Activated naive CD8-positive, alpha-beta T cell treated with anti-CD3 and anti-CD28 coated beads, Interleukin-2, amount 50 U/mL, for 24 hours (primary cell): ENCODE measurements around the gene OR51E1.

Experiments used
- ATAC-seq: fragments of 150-1000 bp; cut with Tn5 transposase; one replicate; pipeline ENCODE4 v1.10.0; 2021
- DNase-seq: peaks from one replicate; pipeline ENCODE4 v3.0.0; 2021
- H3K27ac Mint-ChIP-seq: one replicate; pipeline ENCODE4 v1.8.0; 2021; ENCODE audit warnings: mild to moderate bottlenecking, mixed read lengths
- H3K27me3 Mint-ChIP-seq: one replicate; pipeline ENCODE4 v1.8.0; 2021; ENCODE audit warnings: mixed read lengths
- H3K36me3 Mint-ChIP-seq: one replicate; pipeline ENCODE4 v1.8.0; 2021; ENCODE audit warnings: low read depth, mixed read lengths
- H3K4me1 Mint-ChIP-seq: one replicate; pipeline ENCODE4 v1.8.0; 2021; ENCODE audit warnings: mixed read lengths
- H3K4me3 Mint-ChIP-seq: one replicate; pipeline ENCODE4 v1.8.0; 2021; ENCODE audit warnings: mild to moderate bottlenecking, moderate library complexity, mixed read lengths
- H3K9me3 Mint-ChIP-seq: one replicate; pipeline ENCODE4 v1.8.0; 2021; ENCODE audit warnings: mixed read lengths

The OR51E1 gene

DNA sequence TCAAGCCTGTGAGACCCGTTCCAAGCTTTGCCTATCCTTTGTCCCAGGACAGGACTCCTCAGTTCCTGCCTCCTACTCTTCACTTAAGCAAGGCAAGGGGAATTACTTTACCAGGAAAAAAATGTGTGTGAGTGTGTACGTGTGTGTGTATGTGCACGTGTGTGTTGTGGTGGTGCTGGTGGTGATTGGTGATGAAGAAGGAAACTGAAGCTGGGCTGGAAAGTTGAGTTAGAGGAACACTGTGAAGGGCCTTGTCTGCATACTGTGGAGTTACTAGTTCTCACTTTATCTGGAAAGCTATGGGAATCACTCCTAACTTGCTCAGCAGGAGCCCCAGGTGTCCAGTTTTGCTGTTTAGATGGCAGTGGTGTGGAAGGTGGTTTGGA, 6.1 kb upstream of the OR51E1 start:
- H3K27me3 Mint-ChIP-seq: peaks cover 3% of the 10 kb centered on the region
- H3K27ac Mint-ChIP-seq: no peak overlapping the region

DNA sequence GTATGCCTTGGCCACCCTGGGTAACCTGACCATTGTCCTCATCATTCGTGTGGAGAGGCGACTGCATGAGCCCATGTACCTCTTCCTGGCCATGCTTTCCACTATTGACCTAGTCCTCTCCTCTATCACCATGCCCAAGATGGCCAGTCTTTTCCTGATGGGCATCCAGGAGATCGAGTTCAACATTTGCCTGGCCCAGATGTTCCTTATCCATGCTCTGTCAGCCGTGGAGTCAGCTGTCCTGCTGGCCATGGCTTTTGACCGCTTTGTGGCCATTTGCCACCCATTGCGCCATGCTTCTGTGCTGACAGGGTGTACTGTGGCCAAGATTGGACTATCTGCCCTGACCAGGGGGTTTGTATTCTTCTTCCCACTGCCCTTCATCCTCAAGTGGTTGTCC, 3.9 kb upstream of the OR51E1 start:
- Mint-ChIP-seq H3K27ac (no peak overlapping the region), H3K36me3 (no peaks in the 10 kb centered on the region), H3K4me3 (no peak overlapping the region), H3K27me3 (peaks cover 4% of the 10 kb centered on the region), H3K4me1 (no peaks in the 10 kb centered on the region), H3K9me3 (no peaks in the 10 kb centered on the region)
- DNase-seq: no peak
- no peak for ATAC-seq

More for the DNA sequence above, 6.1 kb upstream of the OR51E1 start:
- DNase-seq: no peak
- H3K4me1 Mint-ChIP-seq: no peaks in the 10 kb centered on the region
- H3K4me3 Mint-ChIP-seq: no peak overlapping the region
- H3K36me3 Mint-ChIP-seq: no peaks in the 10 kb centered on the region
- H3K9me3 Mint-ChIP-seq: no peaks in the 10 kb centered on the region
- no peak for ATAC-seq

DNA sequence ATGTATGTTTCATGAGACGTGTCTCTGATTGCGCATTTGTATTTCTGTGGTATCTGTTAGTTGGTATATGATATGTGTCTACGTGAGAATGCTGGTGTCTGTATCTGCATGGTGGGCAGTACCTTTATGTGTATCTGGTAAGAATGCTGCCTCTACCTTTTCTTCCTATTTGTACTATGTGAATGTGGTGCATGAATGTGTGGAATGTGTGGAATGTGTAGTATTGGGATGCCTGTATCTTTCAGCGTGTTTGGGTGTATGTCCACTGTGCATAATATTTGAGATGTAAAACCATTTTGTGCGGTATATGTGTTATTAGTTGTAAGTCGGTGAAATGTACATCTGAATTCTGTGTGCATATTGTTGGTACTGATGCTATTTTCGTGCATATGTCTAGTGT, 2.3 kb upstream of the OR51E1 start:
- no peak overlapping the region for H3K4me3 Mint-ChIP-seq
- ATAC-seq: no peak
- H3K36me3 Mint-ChIP-seq: no peaks in the 10 kb centered on the region
- H3K4me1 Mint-ChIP-seq: no peaks in the 10 kb centered on the region
- peaks cover 4% of the 10 kb centered on the region for H3K27me3 Mint-ChIP-seq
- no peaks in the 10 kb centered on the region for H3K9me3 Mint-ChIP-seq
- no peak for DNase-seq
- no peak overlapping the region for H3K27ac Mint-ChIP-seq

DNA sequence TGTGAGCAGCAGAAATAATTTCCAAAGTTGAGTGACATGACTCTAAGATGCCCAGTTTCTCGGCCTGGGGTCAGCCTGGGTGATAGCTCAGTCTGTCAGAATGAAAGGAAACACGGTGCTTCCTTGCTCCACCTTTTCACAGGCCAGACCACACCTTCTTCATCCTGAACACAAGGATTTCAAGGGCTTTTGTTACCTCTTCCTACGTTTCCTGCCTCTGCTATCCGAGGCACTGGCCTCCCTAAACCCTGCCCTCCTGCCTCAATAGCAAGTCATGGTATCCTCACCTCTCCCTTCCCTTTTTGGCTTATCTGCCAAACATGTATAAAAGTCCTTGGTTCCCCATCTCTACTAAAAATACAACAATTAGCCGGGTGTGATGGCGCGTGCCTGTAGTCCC, 1.7 kb upstream of the OR51E1 start:
- ATAC-seq (no peak), DNase-seq (no peak)
- Mint-ChIP-seq H3K27me3 (peaks cover 4% of the 10 kb centered on the region), H3K27ac (no peak overlapping the region), H3K9me3 (no peaks in the 10 kb centered on the region), H3K4me1 (no peaks in the 10 kb centered on the region), H3K36me3 (no peaks in the 10 kb centered on the region), H3K4me3 (no peak overlapping the region)

DNA sequence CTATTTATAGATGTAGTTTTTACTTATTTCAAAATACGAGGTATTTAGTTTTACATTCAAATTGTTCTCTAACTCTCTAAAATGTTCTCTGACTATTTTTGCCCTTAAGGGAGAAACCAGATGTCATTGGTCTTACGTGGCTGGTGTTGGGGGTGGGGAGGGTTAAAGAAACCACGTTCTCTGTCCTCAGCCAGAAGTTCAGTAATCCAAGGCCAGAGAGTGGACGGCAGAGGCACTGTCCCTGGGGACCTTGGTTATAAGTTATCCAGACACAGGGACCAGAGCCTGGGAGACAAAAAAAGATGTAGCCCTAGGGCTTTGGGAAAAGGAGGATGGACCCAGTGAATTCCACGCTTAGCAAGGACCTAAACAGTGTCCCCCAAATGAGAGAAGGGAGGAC, 706 bp upstream of the OR51E1 start:
- ATAC-seq (no peak), DNase-seq (no peak)
- H3K4me3 Mint-ChIP-seq: no peak overlapping the region
- H3K27me3 Mint-ChIP-seq: peaks cover 4% of the 10 kb centered on the region
- H3K4me1 Mint-ChIP-seq: no peaks in the 10 kb centered on the region
- H3K36me3 Mint-ChIP-seq: no peaks in the 10 kb centered on the region
- H3K9me3 Mint-ChIP-seq: no peaks in the 10 kb centered on the region
- no peak overlapping the region for H3K27ac Mint-ChIP-seq

DNA sequence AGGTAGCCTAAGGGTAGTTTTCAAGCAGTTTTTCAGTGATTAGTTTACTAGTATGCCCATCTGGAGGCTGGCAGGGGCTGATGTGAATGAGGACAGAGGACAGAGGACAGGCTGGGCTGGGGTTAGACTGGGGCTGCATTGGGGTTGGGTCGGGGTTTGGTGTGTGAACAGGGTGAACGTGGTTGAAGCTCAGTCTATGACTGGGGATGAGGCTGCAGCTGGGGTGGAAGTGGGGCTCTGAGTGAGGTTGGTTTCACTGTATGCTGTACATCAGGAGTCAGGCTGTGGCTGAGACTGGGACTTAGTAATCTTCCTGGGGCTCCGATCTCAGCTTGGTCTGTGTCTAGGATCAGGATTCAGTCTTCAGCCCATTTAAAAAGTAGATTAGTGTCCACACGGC, 451 bp downstream of the OR51E1 start:
- Mint-ChIP-seq H3K27ac (no peak overlapping the region), H3K4me3 (no peak overlapping the region), H3K4me1 (no peaks in the 10 kb centered on the region), H3K27me3 (peaks cover 4% of the 10 kb centered on the region), H3K9me3 (no peaks in the 10 kb centered on the region), H3K36me3 (no peaks in the 10 kb centered on the region)
- ATAC-seq (no peak), DNase-seq (no peak)

DNA sequence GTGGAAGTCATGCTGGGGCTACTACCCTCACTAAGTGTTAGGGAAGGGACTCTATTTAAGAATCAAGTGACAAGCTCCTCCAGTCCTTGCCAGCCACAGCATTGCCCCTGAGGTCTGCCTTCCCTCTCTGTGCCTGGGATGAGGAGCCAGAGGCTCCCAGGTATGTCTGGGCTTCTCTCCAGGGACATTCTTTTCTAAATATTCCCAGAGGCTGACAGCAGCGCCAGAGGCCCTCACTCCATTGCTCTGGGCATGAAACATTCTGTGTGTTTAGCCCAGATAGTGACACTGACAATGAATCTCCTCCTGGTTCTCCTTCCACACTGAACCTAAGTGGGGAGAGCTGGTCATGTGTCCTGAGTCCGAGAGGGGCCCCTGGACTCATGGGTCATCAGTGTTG, 2.2 kb downstream of the OR51E1 start:
- Mint-ChIP-seq H3K9me3 (no peaks in the 10 kb centered on the region), H3K36me3 (no peaks in the 10 kb centered on the region), H3K4me1 (no peaks in the 10 kb centered on the region), H3K4me3 (no peak overlapping the region), H3K27me3 (peaks cover 4% of the 10 kb centered on the region), H3K27ac (no peak overlapping the region)
- DNase-seq (no peak), ATAC-seq (no peak)

DNA sequence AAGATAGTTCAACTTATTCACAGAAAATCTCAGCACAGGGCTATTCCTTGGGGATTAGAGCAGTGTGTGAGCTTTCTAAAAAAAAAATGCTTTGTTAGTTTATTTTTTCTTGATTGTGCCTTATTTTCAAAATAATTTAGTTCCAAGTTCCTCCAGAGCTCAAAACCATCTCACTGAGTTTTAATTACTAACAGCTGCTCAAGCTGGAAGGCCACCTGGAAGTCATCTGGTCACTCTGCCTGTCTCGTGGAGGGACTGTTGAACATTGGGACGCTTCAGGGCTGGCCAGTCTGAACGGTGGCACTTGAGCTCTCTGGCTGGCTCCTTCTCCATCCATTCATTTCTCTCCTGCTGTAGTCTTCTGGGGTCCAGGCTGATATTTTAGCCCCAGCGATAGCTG, 4.0 kb downstream of the OR51E1 start:
- H3K36me3 Mint-ChIP-seq: no peaks in the 10 kb centered on the region
- peaks cover under 1% of the 10 kb centered on the region for H3K27me3 Mint-ChIP-seq

DNA sequence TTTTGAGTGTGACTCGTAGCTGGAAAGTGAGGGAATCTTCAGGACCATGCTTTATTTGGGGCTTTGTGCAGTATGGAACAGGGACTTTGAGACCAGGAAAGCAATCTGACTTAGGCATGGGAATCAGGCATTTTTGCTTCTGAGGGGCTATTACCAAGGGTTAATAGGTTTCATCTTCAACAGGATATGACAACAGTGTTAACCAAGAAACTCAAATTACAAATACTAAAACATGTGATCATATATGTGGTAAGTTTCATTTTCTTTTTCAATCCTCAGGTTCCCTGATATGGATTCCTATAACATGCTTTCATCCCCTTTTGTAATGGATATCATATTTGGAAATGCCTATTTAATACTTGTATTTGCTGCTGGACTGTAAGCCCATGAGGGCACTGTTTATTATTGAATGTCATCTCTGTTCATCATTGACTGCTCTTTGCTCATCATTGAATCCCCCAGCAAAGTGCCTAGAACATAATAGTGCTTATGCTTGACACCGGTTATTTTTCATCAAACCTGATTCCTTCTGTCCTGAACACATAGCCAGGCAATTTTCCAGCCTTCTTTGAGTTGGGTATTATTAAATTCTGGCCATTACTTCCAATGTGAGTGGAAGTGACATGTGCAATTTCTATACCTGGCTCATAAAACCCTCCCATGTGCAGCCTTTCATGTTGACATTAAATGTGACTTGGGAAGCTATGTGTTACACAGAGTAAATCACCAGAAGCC, 11.0 kb downstream of the OR51E1 start:
- Mint-ChIP-seq H3K9me3 (no peaks in the 10 kb centered on the region), H3K4me1 (no peaks in the 10 kb centered on the region), H3K27ac (no peak overlapping the region), H3K4me3 (no peak overlapping the region), H3K27me3 (peaks cover 6% of the 10 kb centered on the region), H3K36me3 (no peaks in the 10 kb centered on the region)
- DNase-seq: no peak
- ATAC-seq: no peak

More for the DNA sequence above, 4.0 kb downstream of the OR51E1 start:
- ATAC-seq (no peak), DNase-seq (no peak)
- Mint-ChIP-seq H3K4me1 (no peaks in the 10 kb centered on the region), H3K9me3 (no peaks in the 10 kb centered on the region), H3K4me3 (no peak overlapping the region), H3K27ac (no peak overlapping the region)

DNA sequence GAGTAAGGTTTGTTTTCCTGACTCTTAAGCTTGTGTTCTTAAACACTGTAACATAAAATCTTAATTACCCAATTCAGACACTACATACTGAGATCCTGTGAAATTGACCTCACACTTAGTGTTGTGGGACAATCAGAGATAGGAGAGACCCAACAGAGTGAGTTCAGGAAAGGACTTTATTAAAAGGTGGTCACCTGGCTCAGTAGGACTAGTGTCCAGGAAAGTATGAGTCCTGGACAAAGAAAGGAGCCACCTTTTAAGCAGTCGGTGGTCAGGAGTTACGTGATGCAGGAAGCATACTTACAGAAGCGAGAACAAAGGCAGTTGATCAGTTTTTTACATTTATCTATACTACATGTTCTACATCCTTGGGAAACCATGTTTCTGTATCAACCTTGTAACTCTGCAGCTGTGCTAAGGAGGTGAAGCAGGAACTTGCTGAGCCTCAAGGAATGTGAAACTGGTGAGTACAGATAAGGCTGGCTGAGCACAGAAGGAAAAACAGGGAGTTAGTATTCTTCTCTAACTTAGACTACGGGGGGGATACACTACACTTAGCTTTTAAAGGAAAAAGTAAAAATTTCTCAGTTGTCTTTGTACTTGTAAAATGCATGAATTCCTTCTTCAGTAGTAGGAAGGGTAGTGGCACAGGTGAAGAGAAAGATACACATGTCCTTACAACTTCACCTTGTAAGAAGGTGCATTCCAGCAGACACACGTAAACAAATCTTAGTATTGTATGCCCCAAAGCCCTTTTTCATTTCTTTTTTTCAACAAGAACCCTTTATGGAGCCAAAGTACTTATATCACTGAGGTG, 15.1 kb downstream of the OR51E1 start:
- no peaks in the 10 kb centered on the region for H3K9me3 Mint-ChIP-seq
- no peak overlapping the region for H3K27ac Mint-ChIP-seq
- no peaks in the 10 kb centered on the region for H3K4me1 Mint-ChIP-seq
- DNase-seq (no peak), ATAC-seq (no peak)
- peaks cover 14% of the 10 kb centered on the region for H3K27me3 Mint-ChIP-seq
- H3K4me3 Mint-ChIP-seq: no peak overlapping the region
- no peaks in the 10 kb centered on the region for H3K36me3 Mint-ChIP-seq

DNA sequence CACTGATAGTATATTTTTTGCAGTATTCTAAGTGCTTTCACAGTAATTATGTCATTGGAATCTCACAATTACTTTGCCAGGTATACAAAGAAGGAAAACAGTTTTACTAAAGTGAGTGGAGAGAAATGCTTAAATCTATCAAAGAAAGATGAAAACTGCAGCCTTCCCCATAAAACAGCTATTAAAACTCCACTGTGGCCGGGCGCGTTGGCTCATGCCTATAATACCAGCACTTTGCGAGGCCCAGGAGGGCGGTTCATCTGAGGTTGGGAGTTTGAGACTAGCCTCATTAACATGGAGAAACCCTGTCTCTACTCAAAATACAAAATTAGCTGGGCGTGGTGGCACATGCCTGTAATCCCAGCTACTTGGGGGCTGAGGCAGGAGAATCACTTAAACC, 19.1 kb downstream of the OR51E1 start:
- Mint-ChIP-seq H3K36me3 (no peaks in the 10 kb centered on the region), H3K9me3 (no peaks in the 10 kb centered on the region), H3K27ac (no peak overlapping the region), H3K4me3 (no peak overlapping the region), H3K27me3 (peaks cover 11% of the 10 kb centered on the region), H3K4me1 (no peaks in the 10 kb centered on the region)
- no peak for DNase-seq
- ATAC-seq: no peak

DNA sequence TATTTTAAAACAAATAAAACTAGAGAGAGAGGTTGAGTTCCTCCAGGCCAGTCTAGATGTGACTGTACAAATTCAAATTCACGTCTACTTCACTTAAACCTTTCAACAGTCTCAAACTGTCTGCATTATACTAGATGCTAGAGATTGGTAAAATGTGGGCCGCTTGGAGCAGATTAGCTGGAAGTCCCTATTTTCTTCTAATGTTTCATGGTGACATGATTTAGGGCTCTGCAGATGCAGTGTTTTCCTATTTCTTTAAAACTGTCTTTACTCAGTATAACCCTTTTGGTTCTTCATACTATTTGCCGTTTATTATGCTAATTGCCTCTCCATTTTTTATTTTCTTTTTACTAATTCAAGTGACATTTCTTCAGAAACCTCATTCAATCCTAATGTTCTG, 20.4 kb downstream of the OR51E1 start:
- Mint-ChIP-seq H3K4me3 (no peak overlapping the region), H3K4me1 (no peaks in the 10 kb centered on the region), H3K27ac (no peak overlapping the region), H3K36me3 (no peaks in the 10 kb centered on the region), H3K9me3 (no peaks in the 10 kb centered on the region), H3K27me3 (peaks cover 11% of the 10 kb centered on the region)
- DNase-seq (no peak), ATAC-seq (no peak)

DNA sequence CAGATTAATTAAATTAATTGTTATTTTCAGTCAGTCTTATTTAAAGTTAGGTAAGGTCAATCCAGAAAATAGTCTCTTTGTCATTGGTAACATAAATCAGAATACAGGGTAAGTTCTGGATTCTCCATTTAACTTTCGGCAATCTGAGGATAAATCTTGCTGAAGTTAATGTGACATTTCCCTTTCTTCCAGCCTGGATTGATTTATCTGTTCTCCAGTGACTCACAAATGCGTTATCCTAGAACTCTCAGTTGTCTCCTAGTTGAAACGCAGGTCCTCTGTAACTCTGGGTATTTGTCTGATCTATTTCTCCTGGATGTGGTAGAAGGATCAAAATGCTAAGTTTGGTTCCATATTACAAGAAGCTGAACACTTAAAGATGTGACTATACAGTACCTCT, 21.0 kb downstream of the OR51E1 start:
- Mint-ChIP-seq H3K36me3 (no peaks in the 10 kb centered on the region), H3K27ac (no peak overlapping the region), H3K4me3 (no peak overlapping the region), H3K9me3 (no peaks in the 10 kb centered on the region), H3K27me3 (peaks cover 15% of the 10 kb centered on the region), H3K4me1 (no peaks in the 10 kb centered on the region)
- ATAC-seq (no peak), DNase-seq (no peak)

DNA sequence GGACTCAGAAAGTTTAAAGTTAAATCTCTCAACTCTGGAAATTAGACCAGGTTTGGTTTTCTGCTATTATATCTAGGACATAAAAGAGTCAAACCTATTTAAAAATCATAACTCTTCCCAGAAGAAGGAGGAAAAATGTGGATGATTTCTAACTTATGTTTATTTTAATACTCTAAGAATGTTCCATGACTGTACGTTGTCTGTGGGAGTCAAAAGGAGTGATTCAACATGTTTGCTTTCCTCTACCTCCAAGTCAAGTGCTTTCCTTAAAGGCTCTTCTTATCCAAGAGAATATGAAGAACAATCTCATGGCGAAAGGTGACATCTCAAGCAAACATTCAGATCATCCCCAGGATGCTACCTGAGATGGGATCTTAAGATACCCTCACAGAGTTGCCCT, 21.6 kb downstream of the OR51E1 start:
- Mint-ChIP-seq H3K9me3 (no peaks in the 10 kb centered on the region), H3K27ac (no peak overlapping the region), H3K36me3 (no peaks in the 10 kb centered on the region), H3K4me1 (no peaks in the 10 kb centered on the region), H3K4me3 (no peak overlapping the region), H3K27me3 (peaks cover 15% of the 10 kb centered on the region)
- DNase-seq (no peak), ATAC-seq (no peak)

DNA sequence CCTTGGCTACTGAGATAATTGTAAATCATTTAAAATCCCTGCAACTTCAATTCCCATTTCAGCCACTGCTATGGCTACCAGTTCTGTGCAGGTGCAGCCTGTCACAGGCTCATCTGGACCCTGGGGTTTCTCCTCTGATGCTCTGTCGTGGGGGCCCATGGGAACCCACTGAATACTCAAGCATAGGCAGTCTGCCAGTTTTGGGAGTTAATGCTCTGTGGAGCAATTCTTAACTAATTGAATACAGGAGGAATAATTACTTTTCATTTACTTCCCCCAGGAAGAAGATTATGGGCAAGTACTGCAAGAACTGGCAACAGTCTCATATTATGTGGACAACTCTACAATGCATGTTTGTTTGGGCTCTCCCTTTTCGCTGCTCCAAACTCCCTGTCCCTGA, 28.0 kb downstream of the OR51E1 start:
- Mint-ChIP-seq H3K36me3 (no peaks in the 10 kb centered on the region), H3K9me3 (no peaks in the 10 kb centered on the region), H3K27me3 (peaks cover 23% of the 10 kb centered on the region), H3K4me1 (no peaks in the 10 kb centered on the region), H3K27ac (no peak overlapping the region), H3K4me3 (no peak overlapping the region)
- DNase-seq (no peak), ATAC-seq (no peak)
